ENCODE results near the gene OR13A1. TPM values are rescaled to one million over a fixed set of nuclear protein-coding genes. Genes with fewer than 3 reads are reported as not detected.
"Not testable (repeated sequence)": the region's sequence is repeated elsewhere in the genome, so short reads cannot be mapped to it uniquely, and the experiment has no call there.

OR13A1 gene
- 1 to 10 TPM in 1 of 6 donors, under 1 TPM in 3, not detected in 2; 0.16 to 4.0 (median 0.46) TPM for polyA plus RNA-seq (ENCODE audit: low read depth in 6 of 6)

- ATAC-seq (ENCODE audit: low read depth in 2 of 2) (no peak), DNase-seq (no peak)
- Mint-ChIP-seq H3K27ac (peak within 1 kb of the TSS in 1 of 6 donors; percentile 40), H3K36me3 (peaks cover 14 to 30% of the 10 kb centered on the region in 2 donors), H3K27me3 (no peaks in the 10 kb centered on the region), H3K4me3 (no peak within 1 kb of the TSS), H3K9me3 (peaks cover 11 to 53% (median 29%) of the 10 kb centered on the region in 7 donors), H3K4me1 (peaks cover 0 to 2% (median 0%) of the 10 kb centered on the region in 3 donors)
Measured at GRCh38 chr10:45315508-45315907, at the start of gene OR13A1. TSS of gene OR13A1 (minus strand) at chr10:45315608. CDS start at chr10:45304422, 11,186 bp downstream.

- ATAC-seq (ENCODE audit: low read depth in 2 of 2); H3K27me3 Mint-ChIP-seq; H3K9me3 Mint-ChIP-seq; DNase-seq: not testable (repeated sequence)
- H3K4me1 Mint-ChIP-seq, result peaks cover 34 to 44% (median 34%) of the 10 kb centered on the region in 3 donors
- H3K36me3 Mint-ChIP-seq, result peaks cover 5 to 14% of the 10 kb centered on the region in 2 donors
- peak overlapping the region in 2 of 6 donors; percentile 43 to 74 for H3K27ac Mint-ChIP-seq
- peak overlapping the region in 3 of 8 donors; percentile 46 to 66 (median 55) for H3K4me3 Mint-ChIP-seq
Measured at GRCh38 chr10:45361983-45362799, 46.8 kb upstream of the OR13A1 start.

- not testable (repeated sequence) for H3K27me3 Mint-ChIP-seq; H3K27ac Mint-ChIP-seq; ATAC-seq (ENCODE audit: low read depth in 2 of 2); H3K4me3 Mint-ChIP-seq; DNase-seq; H3K9me3 Mint-ChIP-seq
- Mint-ChIP-seq H3K4me1 (peaks cover 44 to 50% (median 48%) of the 10 kb centered on the region in 3 donors), H3K36me3 (peaks cover 5 to 14% of the 10 kb centered on the region in 2 donors)
Measured at GRCh38 chr10:45358961-45359360, 43.6 kb upstream of the OR13A1 start.

GRCh38 chr10:45355494-45355893, 40.1 kb upstream of the OR13A1 start:
- H3K4me1 Mint-ChIP-seq, result peaks cover 53 to 65% (median 61%) of the 10 kb centered on the region in 3 donors
- peaks cover 0 to 4% (median 0%) of the 10 kb centered on the region in 7 donors for H3K9me3 Mint-ChIP-seq
- no peak for DNase-seq
- no peak overlapping the region for H3K4me3 Mint-ChIP-seq
- H3K27me3 Mint-ChIP-seq, result no peaks in the 10 kb centered on the region
- H3K27ac Mint-ChIP-seq, result peak overlapping the region in 2 of 6 donors; percentile 66 to 74
- peaks cover 5 to 7% of the 10 kb centered on the region in 2 donors for H3K36me3 Mint-ChIP-seq
- ATAC-seq (ENCODE audit: low read depth in 2 of 2), result no peak

- H3K36me3 Mint-ChIP-seq, result no peaks in the 10 kb centered on the region
- peaks cover 0 to 1% (median 0%) of the 10 kb centered on the region in 7 donors for H3K9me3 Mint-ChIP-seq
- no peak for ATAC-seq (ENCODE audit: low read depth in 2 of 2)
- peaks cover 46 to 60% (median 55%) of the 10 kb centered on the region in 3 donors for H3K4me1 Mint-ChIP-seq
- peak overlapping the region in 1 of 8 donors; percentile 66 for H3K4me3 Mint-ChIP-seq
- peak overlapping the region in 1 of 6 donors; percentile 54 for H3K27ac Mint-ChIP-seq
- H3K27me3 Mint-ChIP-seq, result no peaks in the 10 kb centered on the region
- DNase-seq, result no peak
Measured at GRCh38 chr10:45354261-45354660, 38.9 kb upstream of the OR13A1 start.

- peaks cover 43 to 60% (median 54%) of the 10 kb centered on the region in 3 donors for H3K4me1 Mint-ChIP-seq
- no peak for ATAC-seq (ENCODE audit: low read depth in 2 of 2)
- DNase-seq, result no peak
- H3K27me3 Mint-ChIP-seq, result no peaks in the 10 kb centered on the region
- H3K9me3 Mint-ChIP-seq, result peaks cover 0 to 6% (median 0%) of the 10 kb centered on the region in 7 donors
- peak overlapping the region in 1 of 6 donors; percentile 82 for H3K27ac Mint-ChIP-seq
- H3K36me3 Mint-ChIP-seq, result no peaks in the 10 kb centered on the region
- H3K4me3 Mint-ChIP-seq, result no peak overlapping the region
Measured at GRCh38 chr10:45353186-45353585, 37.8 kb upstream of the OR13A1 start.

GRCh38 chr10:45348196-45348765, 32.9 kb upstream of the OR13A1 start:
- Mint-ChIP-seq H3K4me3 (peak overlapping the region in 1 of 8 donors; percentile 29), H3K4me1 (peaks cover 19 to 30% (median 20%) of the 10 kb centered on the region in 3 donors), H3K9me3 (peaks cover 0 to 19% (median 6%) of the 10 kb centered on the region in 7 donors)
- not testable (repeated sequence) for DNase-seq; H3K27me3 Mint-ChIP-seq; H3K36me3 Mint-ChIP-seq; H3K27ac Mint-ChIP-seq; ATAC-seq (ENCODE audit: low read depth in 2 of 2)

GRCh38 chr10:45347464-45347863, 32.1 kb upstream of the OR13A1 start:
- H3K4me3 Mint-ChIP-seq; H3K27ac Mint-ChIP-seq; H3K27me3 Mint-ChIP-seq; ATAC-seq (ENCODE audit: low read depth in 2 of 2); H3K36me3 Mint-ChIP-seq; DNase-seq: not testable (repeated sequence)
- Mint-ChIP-seq H3K9me3 (peaks cover 0 to 20% (median 6%) of the 10 kb centered on the region in 7 donors), H3K4me1 (peaks cover 11 to 28% (median 16%) of the 10 kb centered on the region in 3 donors)

GRCh38 chr10:45346652-45347335, 31.4 kb upstream of the OR13A1 start:
- not testable (repeated sequence) for H3K27me3 Mint-ChIP-seq; H3K4me3 Mint-ChIP-seq; ATAC-seq (ENCODE audit: low read depth in 2 of 2); H3K36me3 Mint-ChIP-seq; DNase-seq; H3K27ac Mint-ChIP-seq
- peaks cover 0 to 21% (median 6%) of the 10 kb centered on the region in 7 donors for H3K9me3 Mint-ChIP-seq
- peaks cover 5 to 27% (median 15%) of the 10 kb centered on the region in 3 donors for H3K4me1 Mint-ChIP-seq

- Mint-ChIP-seq H3K36me3 (peaks cover 0 to 15% of the 10 kb centered on the region in 2 donors), H3K9me3 (peaks cover 0 to 27% (median 12%) of the 10 kb centered on the region in 7 donors), H3K4me1 (peaks cover 3 to 18% (median 16%) of the 10 kb centered on the region in 3 donors)
- not testable (repeated sequence) for DNase-seq; H3K27me3 Mint-ChIP-seq; ATAC-seq (ENCODE audit: low read depth in 2 of 2); H3K27ac Mint-ChIP-seq; H3K4me3 Mint-ChIP-seq
Measured at GRCh38 chr10:45340420-45340819, 25.0 kb upstream of the OR13A1 start.

GRCh38 chr10:45339894-45340293, 24.5 kb upstream of the OR13A1 start:
- peaks cover 0 to 15% of the 10 kb centered on the region in 2 donors for H3K36me3 Mint-ChIP-seq
- ATAC-seq (ENCODE audit: low read depth in 2 of 2) (no peak), DNase-seq (no peak)
- H3K4me3 Mint-ChIP-seq, result no peak overlapping the region
- H3K9me3 Mint-ChIP-seq, result peaks cover 0 to 27% (median 11%) of the 10 kb centered on the region in 7 donors
- no peaks in the 10 kb centered on the region for H3K27me3 Mint-ChIP-seq
- no peak overlapping the region for H3K27ac Mint-ChIP-seq
- peaks cover 3 to 18% (median 16%) of the 10 kb centered on the region in 3 donors for H3K4me1 Mint-ChIP-seq

GRCh38 chr10:45331824-45332223, 16.4 kb upstream of the OR13A1 start:
- ATAC-seq (ENCODE audit: low read depth in 2 of 2); H3K4me3 Mint-ChIP-seq; H3K4me1 Mint-ChIP-seq; H3K27ac Mint-ChIP-seq; DNase-seq: not testable (repeated sequence)
- H3K36me3 Mint-ChIP-seq, result peaks cover 5 to 11% of the 10 kb centered on the region in 2 donors
- peaks cover 9 to 38% (median 23%) of the 10 kb centered on the region in 7 donors for H3K9me3 Mint-ChIP-seq
- H3K27me3 Mint-ChIP-seq, result peaks cover 0 to 11% (median 0%) of the 10 kb centered on the region in 3 donors

- Mint-ChIP-seq H3K9me3 (peaks cover 14 to 49% (median 33%) of the 10 kb centered on the region in 7 donors), H3K36me3 (peaks cover 3 to 12% of the 10 kb centered on the region in 2 donors)
- not testable (repeated sequence) for H3K27ac Mint-ChIP-seq; ATAC-seq (ENCODE audit: low read depth in 2 of 2); H3K27me3 Mint-ChIP-seq; H3K4me1 Mint-ChIP-seq; H3K4me3 Mint-ChIP-seq; DNase-seq
Measured at GRCh38 chr10:45326864-45327263, 11.5 kb upstream of the OR13A1 start.

All from naive B cell (primary cell).